HepG2 (cell line): ENCODE data around the gene OSGIN1. TPM values are rescaled to one million over a fixed set of nuclear protein-coding genes. Genes with fewer than 3 reads are reported as not detected.

ENCODE experiments used
- AHR ChIP-seq: IDR thresholded peaks from 2 replicates; pipeline ENCODE4 v1.6.1; 2018; ENCODE audit warnings: missing genetic modification reagents, missing compliant biosample characterization
- ATF6 ChIP-seq: sonication (generic); formaldehyde crosslinking; conservative IDR thresholded peaks from 2 replicates; pipeline ENCODE4 v1.4.0; 2020; ENCODE audit warnings: missing genetic modification reagents
- HNF4G ChIP-seq, 2 experiments: sonication (generic) in 1 of 2; formaldehyde crosslinking in 1 of 2; IDR thresholded peaks; 2 replicates each; pipeline versions ENCODE4 v1.4.0 to v1.6.1; 2011 to 2020; ENCODE audit warnings: borderline replicate concordance in 2 of 2, low read depth in 2 of 2, mild to moderate bottlenecking in 2 of 2, low read length in 1 of 2, missing genetic modification reagents in 1 of 2, moderate library complexity in 1 of 2
- HOXA3 ChIP-seq: sonication (generic); formaldehyde crosslinking; IDR thresholded peaks from 2 replicates; pipeline ENCODE4 v1.5.0; 2020; ENCODE audit warnings: missing genetic modification reagents
- KAT2B ChIP-seq: fragments of 150-350 bp; IDR thresholded peaks from 2 replicates; pipeline ENCODE4 v1.6.1; 2014; ENCODE audit warnings: low read depth, low read length, borderline replicate concordance
- KDM5B ChIP-seq: sonication (generic); formaldehyde crosslinking; IDR thresholded peaks from 2 replicates; pipeline ENCODE4 v1.4.0; 2020; ENCODE audit warnings: missing genetic modification reagents, mild to moderate bottlenecking, borderline replicate concordance
- LCORL ChIP-seq, 2 experiments: fragments of 450-650 bp in 1 of 2; sonication (generic) in 1 of 2; formaldehyde crosslinking in 1 of 2; IDR thresholded peaks; 2 replicates each; pipeline versions ENCODE4 v1.5.0 to v1.6.1; 2017 to 2020; ENCODE audit warnings: antibody characterized with exemption in 1 of 2, missing genetic modification reagents in 1 of 2
- NCOA5 ChIP-seq: sonication (generic); formaldehyde crosslinking; IDR thresholded peaks from 2 replicates; pipeline ENCODE4 v1.4.0; 2020; ENCODE audit warnings: missing genetic modification reagents
- NFKBIZ ChIP-seq: IDR thresholded peaks from 2 replicates; pipeline ENCODE4 v1.6.1; 2018; ENCODE audit warnings: missing genetic modification reagents, missing compliant biosample characterization
- NRL ChIP-seq: sonication (generic); formaldehyde crosslinking; IDR thresholded peaks from 2 replicates; pipeline ENCODE4 v1.5.0; 2020; ENCODE audit warnings: missing genetic modification reagents, mild to moderate bottlenecking, moderate library complexity, borderline replicate concordance
- PTBP1 ChIP-seq: fragments of 200-400 bp; formaldehyde crosslinking; IDR thresholded peaks from 2 replicates; pipeline ENCODE4 v1.6.1; 2018; ENCODE audit warnings: low read length, low read depth; ENCODE audit not compliant: poor library complexity, severe bottlenecking
- SMC3 ChIP-seq: IDR thresholded peaks from 2 replicates; pipeline ENCODE4 v1.6.1; 2011; ENCODE audit warnings: low read length, improper control_type of control experiment
- TEAD3 ChIP-seq: optimal IDR thresholded peaks from 2 replicates; pipeline ENCODE3; 2016; ENCODE audit warnings: borderline replicate concordance
- TFDP2 ChIP-seq: sonication (generic); formaldehyde crosslinking; IDR thresholded peaks from 2 replicates; pipeline ENCODE4 v1.4.0; 2020; ENCODE audit warnings: missing genetic modification reagents
- THAP9 ChIP-seq: sonication (generic); formaldehyde crosslinking; IDR thresholded peaks from 2 replicates; pipeline ENCODE4; 2020; ENCODE audit warnings: missing genetic modification reagents, mild to moderate bottlenecking, borderline replicate concordance
- ZNF230 ChIP-seq: sonication (generic); formaldehyde crosslinking; IDR thresholded peaks from 2 replicates; pipeline ENCODE4 v1.4.0; 2020; ENCODE audit warnings: mild to moderate bottlenecking, missing genetic modification reagents
- ZNF609 ChIP-seq: sonication (generic); formaldehyde crosslinking; IDR thresholded peaks from 2 replicates; pipeline ENCODE4 v1.4.0; 2020; ENCODE audit warnings: mild to moderate bottlenecking, missing genetic modification reagents, borderline replicate concordance
- polyA plus RNA-seq, 8 experiments: library from polyadenylated mRNA; depleted of rRNA in 3 of 8; stranded (reverse) in 7 of 8; unstranded in 1 of 8; fragments of >200 nt; fragmentation: Illumina TruSeq in 4 of 8; extraction: Trizol in 4 of 8; gene quantifications; 2 replicates each; pipeline versions ENCODE4 v1.2.1 to v1.2.3, GENCODE V29; 2011 to 2016; ENCODE audit warnings: low read depth in 4 of 8, missing spikeins in 1 of 8, mixed read lengths in 1 of 8; ENCODE audit not compliant: insufficient read depth in 1 of 8
- total RNA-seq, 5 experiments: library from RNA; depleted of rRNA; stranded (reverse); fragments of >200 nt; fragmentation: Illumina TruSeq; extraction: Trizol; gene quantifications; 2 replicates each; pipeline ENCODE4 v1.2.3, GENCODE V29; 2016; ENCODE audit warnings: low read depth in 1 of 5

The OSGIN1 gene
- total and polyA plus RNA-seq, 2 of the 13 experiments (the other 11 are each of a cell fraction or from before 2014, with no cell fraction given): 20.5 to 27.1 TPM

GRCh38 chr16:83926726-83927397, 26.2 kb upstream of the OSGIN1 start (continued):
- TF ChIP-seq TFDP2 (CRISPR knock-in tag): peak; percentile 43
- no peak for TF ChIP-seq ZNF230 (CRISPR knock-in tag)
- TF ChIP-seq KDM5B (CRISPR knock-in tag): no peak; the same call in 1 of the 2 replicates
- 0 out of 2 replicates have a peak, but pooled peaks have one; percentile 34 for TF ChIP-seq AHR (CRISPR knock-in tag)
- no peak for TF ChIP-seq KAT2B
- TF ChIP-seq ATF6 (CRISPR knock-in tag): no peak
- no peak for TF ChIP-seq NCOA5
- peak; percentile 69 for TF ChIP-seq SMC3
- TF ChIP-seq LCORL (IDR thresholded peaks at IDR 0.05): no peak
- peak; percentile 85 for TF ChIP-seq LCORL (CRISPR knock-in tag; IDR thresholded peaks at IDR 0.05)
- peak; percentile 42 for TF ChIP-seq PTBP1
- TF ChIP-seq THAP9 (CRISPR knock-in tag): peak; percentile 45; the same call in 1 of the 2 replicates
- TF ChIP-seq TEAD3 (CRISPR knock-in tag): peak; percentile 88
- no peak for TF ChIP-seq HNF4G (IDR thresholded peaks at IDR 0.05; ENCODE audit: borderline replicate concordance, low read depth, low read length)
- no peak for TF ChIP-seq HNF4G (CRISPR knock-in tag; IDR thresholded peaks at IDR 0.05; ENCODE audit: borderline replicate concordance, low read depth)
- no peak for TF ChIP-seq NFKBIZ (CRISPR knock-in tag)
- peak; percentile 20; the same call in 1 of the 2 replicates for TF ChIP-seq ZNF609 (CRISPR knock-in tag)
- no peak for TF ChIP-seq NRL (CRISPR knock-in tag)
- TF ChIP-seq HOXA3: peak; percentile 64
